CD4-positive, alpha-beta T cell (primary cell): ENCODE measurements around the gene DIP2C. TPM values are rescaled to one million over a fixed set of nuclear protein-coding genes. Genes with fewer than 3 reads are reported as not detected.

Experiments used
- ATAC-seq: fragments of 200-7000 bp; cut with Tn5 transposase; one replicate; pipeline ENCODE4 v1.10.0; 2022; ENCODE audit warnings: mild to moderate bottlenecking; ENCODE audit not compliant: poor library complexity
- CTCF ChIA-PET: fragments of 350-600 bp; sonication (Branson Sonifier 250); formaldehyde crosslinking; loops from one replicate; lab custom pipeline; 2021; ENCODE audit warnings: antibody characterized with exemption, inconsistent platforms; lab: Charles Lee
- POLR2A ChIA-PET: fragments of 350-600 bp; sonication (Branson Sonifier 250); formaldehyde crosslinking; loops from one replicate; lab custom pipeline; 2021; ENCODE audit warnings: antibody characterized with exemption, inconsistent platforms; lab: Charles Lee
- DNase-seq, 14 experiments: peaks; one replicate each; pipeline ENCODE4 v3.0.0-alpha.2; 2013 to 2020; ENCODE audit warnings: mixed read lengths in 2 of 14
- H3K27ac ChIP-seq, 2 donors: one replicate each; pipeline versions ENCODE4 v1.5.1 to v1.7.0; 2013; ENCODE audit warnings: low read length in 2 of 2, low read depth in 1 of 2, mild to moderate bottlenecking in 1 of 2
- H3K27me3 ChIP-seq, 2 experiments: 1 replicate in 1 of 2; 2 replicates in 1 of 2; pipeline versions ENCODE4 v1.6.1 to v1.7.0; 2013; ENCODE audit warnings: low read length in 2 of 2, control low read depth in 1 of 2, mild to moderate bottlenecking in 1 of 2, moderate library complexity in 1 of 2; ENCODE audit not compliant: insufficient read depth in 2 of 2, control insufficient read depth in 1 of 2
- H3K36me3 ChIP-seq: one replicate; pipeline ENCODE4 v1.6.1; 2013; ENCODE audit warnings: low read length, control low read depth; ENCODE audit not compliant: insufficient read depth
- H3K4me1 ChIP-seq: one replicate; pipeline ENCODE4 v1.6.1; 2013; ENCODE audit warnings: low read length, control low read depth; ENCODE audit not compliant: insufficient read depth
- H3K4me3 ChIP-seq: one replicate; pipeline ENCODE4 v1.5.1; 2013; ENCODE audit warnings: mild to moderate bottlenecking, low read length, moderate library complexity
- H3K9me3 ChIP-seq, 2 experiments: 1 replicate in 1 of 2; 2 replicates in 1 of 2; pipeline versions ENCODE4 v1.6.1 to v1.7.0; 2013; ENCODE audit warnings: low read length in 2 of 2, mild to moderate bottlenecking in 2 of 2, control low read depth in 1 of 2, moderate library complexity in 1 of 2; ENCODE audit not compliant: control insufficient read depth in 1 of 2, insufficient read depth in 1 of 2
- H3K27ac Mint-ChIP-seq: one replicate; pipeline ENCODE4 v1.8.0; 2020; ENCODE audit warnings: mixed read lengths
- H3K27me3 Mint-ChIP-seq: one replicate; pipeline ENCODE4 v1.8.0; 2021; ENCODE audit warnings: mixed read lengths
- H3K36me3 Mint-ChIP-seq: one replicate; pipeline ENCODE4 v1.8.0; 2021; ENCODE audit warnings: low read depth, mixed read lengths
- H3K4me1 Mint-ChIP-seq: one replicate; pipeline ENCODE4 v1.8.0; 2021; ENCODE audit warnings: low read depth, mixed read lengths
- H3K4me3 Mint-ChIP-seq: one replicate; pipeline ENCODE4 v1.8.0; 2020; ENCODE audit warnings: mild to moderate bottlenecking, mixed read lengths
- H3K9me3 Mint-ChIP-seq: one replicate; pipeline ENCODE4 v1.8.0; 2020; ENCODE audit warnings: mixed read lengths
- intact Hi-C, 2 experiments: fragments of 100-400 bp; cut with DNase I in 1 of 2; cut with micrococcal nuclease in 1 of 2; formaldehyde crosslinking; loops; one replicate each; pipeline versions ENCODE4 v1.15.1 to v1.9.0; 2023 to 2025; cut with DNase I, micrococcal nuclease
- total RNA-seq, 174 experiments: library from RNA in 2 of 174; stranded (reverse) in 2 of 174; gene quantifications; one replicate each; pipeline ENCODE4 v1.2.3 and lab custom pipeline; 2021 to 2026
- TF ChIP-seq, protein P1 (sequence below): fragments of 200-600 bp; IDR thresholded peaks from one replicate; pipeline ENCODE4 v1.8.0; 2022; ENCODE audit warnings: antibody characterized with exemption, mild to moderate bottlenecking

The DIP2C gene
- total RNA-seq, 2 experiments from 2014 or later = 4.1 TPM

DNA sequence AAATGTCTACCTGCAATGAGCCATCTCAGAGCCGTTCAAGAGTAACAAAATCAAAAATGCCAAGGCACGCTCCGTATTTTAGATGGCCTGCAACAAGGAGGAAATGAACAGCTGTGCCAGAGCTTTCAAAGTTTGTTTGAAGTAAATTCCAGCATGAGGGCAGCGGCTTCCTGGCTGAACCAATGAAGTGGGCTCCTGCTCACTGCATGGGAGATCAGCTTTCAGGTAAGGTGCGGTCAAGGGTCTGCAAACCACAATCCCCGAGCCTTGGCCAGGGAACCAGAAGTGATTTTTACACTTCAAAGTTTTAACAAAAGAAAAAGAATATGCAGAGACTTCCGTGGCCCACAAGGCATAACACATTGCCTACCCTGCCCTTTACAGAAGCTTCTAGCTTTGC is 120.6 kb downstream of the DIP2C start:
- no peak overlapping the region for H3K27ac ChIP-seq
- peaks cover 25% of the 10 kb centered on the region for H3K27me3 Mint-ChIP-seq
- ATAC-seq = no peak
- H3K36me3 ChIP-seq = no peaks in the 10 kb centered on the region
- H3K4me3 Mint-ChIP-seq = no peak overlapping the region
- H3K36me3 Mint-ChIP-seq = no peaks in the 10 kb centered on the region
- peaks cover 10 to 32% of the 10 kb centered on the region in 2 experiments for H3K9me3 ChIP-seq
- no peaks in the 10 kb centered on the region for H3K4me1 ChIP-seq
- H3K4me3 ChIP-seq = no peak overlapping the region
- peaks cover 4% of the 10 kb centered on the region for H3K9me3 Mint-ChIP-seq
- ChIA-PET POLR2A (no interaction called here), CTCF (no interaction called here)
- H3K27me3 ChIP-seq = peaks cover 0 to 5% of the 10 kb centered on the region in 2 experiments
- DNase-seq = no peak
- no peaks in the 10 kb centered on the region for H3K4me1 Mint-ChIP-seq
- intact Hi-C loops = no loop called here
- no peak overlapping the region for H3K27ac Mint-ChIP-seq
- TF ChIP-seq, protein P1, sequence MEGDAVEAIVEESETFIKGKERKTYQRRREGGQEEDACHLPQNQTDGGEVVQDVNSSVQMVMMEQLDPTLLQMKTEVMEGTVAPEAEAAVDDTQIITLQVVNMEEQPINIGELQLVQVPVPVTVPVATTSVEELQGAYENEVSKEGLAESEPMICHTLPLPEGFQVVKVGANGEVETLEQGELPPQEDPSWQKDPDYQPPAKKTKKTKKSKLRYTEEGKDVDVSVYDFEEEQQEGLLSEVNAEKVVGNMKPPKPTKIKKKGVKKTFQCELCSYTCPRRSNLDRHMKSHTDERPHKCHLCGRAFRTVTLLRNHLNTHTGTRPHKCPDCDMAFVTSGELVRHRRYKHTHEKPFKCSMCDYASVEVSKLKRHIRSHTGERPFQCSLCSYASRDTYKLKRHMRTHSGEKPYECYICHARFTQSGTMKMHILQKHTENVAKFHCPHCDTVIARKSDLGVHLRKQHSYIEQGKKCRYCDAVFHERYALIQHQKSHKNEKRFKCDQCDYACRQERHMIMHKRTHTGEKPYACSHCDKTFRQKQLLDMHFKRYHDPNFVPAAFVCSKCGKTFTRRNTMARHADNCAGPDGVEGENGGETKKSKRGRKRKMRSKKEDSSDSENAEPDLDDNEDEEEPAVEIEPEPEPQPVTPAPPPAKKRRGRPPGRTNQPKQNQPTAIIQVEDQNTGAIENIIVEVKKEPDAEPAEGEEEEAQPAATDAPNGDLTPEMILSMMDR = no peak

DNA sequence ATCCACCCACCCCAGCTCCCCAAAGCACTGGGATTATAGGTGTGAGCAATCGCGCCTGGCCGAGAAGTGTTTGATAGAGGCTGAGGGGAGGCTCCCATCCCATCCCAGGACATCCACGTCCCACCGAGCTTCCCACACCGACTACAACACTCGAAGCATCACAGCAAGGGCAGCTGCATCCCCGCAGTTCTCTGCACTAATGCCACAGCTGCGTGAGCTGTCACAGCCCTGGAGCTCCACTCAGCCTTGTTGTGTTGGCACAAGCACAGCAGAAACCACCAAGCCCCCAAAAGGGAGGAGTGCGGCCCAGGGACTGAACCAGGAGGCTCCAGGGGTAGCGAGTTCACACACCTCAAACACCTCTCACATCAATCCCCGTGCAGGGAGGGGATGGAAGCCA is 121.6 kb downstream of the DIP2C start:
- H3K9me3 Mint-ChIP-seq = peaks cover 7% of the 10 kb centered on the region
- DNase-seq (no peak), ATAC-seq (no peak)
- intact Hi-C loops = no loop called here
- no peaks in the 10 kb centered on the region for H3K4me1 Mint-ChIP-seq
- CTCF ChIA-PET = no interaction called here
- Histone ChIP-seq H3K4me1 (no peaks in the 10 kb centered on the region), H3K9me3 (peaks cover 13 to 34% of the 10 kb centered on the region in 2 experiments), H3K36me3 (no peaks in the 10 kb centered on the region), H3K27me3 (peaks cover 0 to 5% of the 10 kb centered on the region in 2 experiments), H3K27ac (no peak overlapping the region), H3K4me3 (no peak overlapping the region)
- H3K27ac Mint-ChIP-seq = no peak overlapping the region
- TF ChIP-seq, protein P1 = no peak
- POLR2A ChIA-PET = no interaction called here
- H3K4me3 Mint-ChIP-seq = no peak overlapping the region
- H3K27me3 Mint-ChIP-seq = peaks cover 21% of the 10 kb centered on the region
- H3K36me3 Mint-ChIP-seq = no peaks in the 10 kb centered on the region

DNA sequence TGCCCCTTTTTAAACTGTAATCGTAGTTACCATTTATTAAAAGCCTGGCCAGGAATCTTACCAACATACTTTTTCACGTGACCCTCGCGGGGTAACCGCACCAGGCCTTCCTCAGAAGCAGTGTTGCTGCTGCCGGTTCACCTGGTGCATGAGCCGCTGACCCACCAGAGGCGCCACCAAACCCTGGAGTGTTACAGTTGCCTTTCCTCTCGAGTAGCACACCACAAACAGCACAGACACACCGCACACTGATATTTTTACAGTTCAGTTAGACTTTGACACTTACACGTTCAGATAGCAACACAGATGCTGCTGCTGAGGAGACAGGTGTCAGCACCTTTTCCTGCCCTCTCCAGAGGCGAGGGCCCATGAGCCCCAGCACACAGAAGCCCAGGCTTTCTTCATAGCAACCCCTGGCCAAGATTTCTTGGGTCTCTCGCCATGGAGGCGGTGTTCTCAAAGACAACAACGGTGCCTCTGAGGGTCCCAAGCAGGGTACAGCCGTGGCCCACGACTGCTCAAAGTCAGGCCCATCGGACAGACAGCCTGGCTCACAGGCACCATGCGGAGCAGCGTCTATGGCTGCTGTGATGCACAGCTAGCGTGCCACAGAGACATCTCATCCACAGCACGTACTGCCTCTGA is 123.1 kb downstream of the DIP2C start:
- intact Hi-C loops = no loop called here
- CTCF ChIA-PET = no interaction called here
- Mint-ChIP-seq H3K36me3 (no peaks in the 10 kb centered on the region), H3K4me3 (no peak overlapping the region), H3K27me3 (peaks cover 6% of the 10 kb centered on the region), H3K4me1 (no peaks in the 10 kb centered on the region), H3K9me3 (peaks cover 7% of the 10 kb centered on the region), H3K27ac (no peak overlapping the region)
- TF ChIP-seq, protein P1 = no peak
- H3K4me1 ChIP-seq = no peaks in the 10 kb centered on the region
- H3K27me3 ChIP-seq = peaks cover 0 to 3% of the 10 kb centered on the region in 2 experiments
- no peak for DNase-seq
- peaks cover 13 to 32% of the 10 kb centered on the region in 2 experiments for H3K9me3 ChIP-seq
- H3K27ac ChIP-seq = no peak overlapping the region
- POLR2A ChIA-PET = no interaction called here
- no peak overlapping the region for H3K4me3 ChIP-seq
- no peaks in the 10 kb centered on the region for H3K36me3 ChIP-seq
- no peak for ATAC-seq
